Measurements from ENCODE around the gene SPTA1. TPM values are rescaled to one million over a fixed set of nuclear protein-coding genes. Genes with fewer than 3 reads are reported as not detected.

The SPTA1 gene
- total RNA-seq, 2 donors from 2014 or later, result not detected

DNA sequence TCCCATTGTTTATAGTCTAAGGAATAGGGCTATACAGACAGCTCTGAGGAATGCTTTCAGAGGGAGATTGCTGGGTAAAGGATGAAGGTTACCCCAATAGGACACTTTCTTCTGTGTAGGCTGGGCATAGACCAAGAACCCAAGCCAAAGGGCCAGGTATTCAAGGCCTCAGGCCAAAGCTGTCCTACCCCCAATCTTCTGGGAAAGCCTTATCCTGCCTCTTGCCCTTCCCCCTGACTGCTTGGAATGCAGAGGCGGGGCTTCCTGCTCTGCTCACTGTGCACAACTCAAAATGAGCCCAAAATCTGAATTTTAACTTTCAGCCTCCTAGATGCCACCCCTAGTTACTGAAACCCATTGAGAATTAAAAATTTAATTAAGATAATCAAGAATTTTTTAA, 79.2 kb downstream of the SPTA1 start:
- Histone ChIP-seq H3K9ac (ENCODE audit: low read depth in 2 of 2, low read length in 2 of 2) (no peak overlapping the region), H3K9me3 (no peaks in the 10 kb centered on the region), H3K27me3 (no peaks in the 10 kb centered on the region), H3K27ac (no peak overlapping the region), H3K36me3 (no peaks in the 10 kb centered on the region), H3K4me1 (no peaks in the 10 kb centered on the region), H3K4me3 (no peak overlapping the region)
- no peak for DNase-seq
- TF ChIP-seq, protein P1, sequence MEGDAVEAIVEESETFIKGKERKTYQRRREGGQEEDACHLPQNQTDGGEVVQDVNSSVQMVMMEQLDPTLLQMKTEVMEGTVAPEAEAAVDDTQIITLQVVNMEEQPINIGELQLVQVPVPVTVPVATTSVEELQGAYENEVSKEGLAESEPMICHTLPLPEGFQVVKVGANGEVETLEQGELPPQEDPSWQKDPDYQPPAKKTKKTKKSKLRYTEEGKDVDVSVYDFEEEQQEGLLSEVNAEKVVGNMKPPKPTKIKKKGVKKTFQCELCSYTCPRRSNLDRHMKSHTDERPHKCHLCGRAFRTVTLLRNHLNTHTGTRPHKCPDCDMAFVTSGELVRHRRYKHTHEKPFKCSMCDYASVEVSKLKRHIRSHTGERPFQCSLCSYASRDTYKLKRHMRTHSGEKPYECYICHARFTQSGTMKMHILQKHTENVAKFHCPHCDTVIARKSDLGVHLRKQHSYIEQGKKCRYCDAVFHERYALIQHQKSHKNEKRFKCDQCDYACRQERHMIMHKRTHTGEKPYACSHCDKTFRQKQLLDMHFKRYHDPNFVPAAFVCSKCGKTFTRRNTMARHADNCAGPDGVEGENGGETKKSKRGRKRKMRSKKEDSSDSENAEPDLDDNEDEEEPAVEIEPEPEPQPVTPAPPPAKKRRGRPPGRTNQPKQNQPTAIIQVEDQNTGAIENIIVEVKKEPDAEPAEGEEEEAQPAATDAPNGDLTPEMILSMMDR (IDR thresholded peaks at IDR 0.05), result no peak
- intact Hi-C loops (cut with DNase I), result no loop called here

GRCh38 chr1:158604968-158605367, 81.5 kb downstream of the SPTA1 start, which contains the start of gene OR10Z1:
Gene OR10Z1, plus strand, starts transcription at chr1:158605268. Its CDS starts 1,171 bp downstream, at chr1:158606439.
- no peak within 1 kb of the TSS for H3K9ac ChIP-seq (ENCODE audit: low read depth in 2 of 2, low read length in 2 of 2)
- no peaks in the 10 kb centered on the region for H3K27me3 ChIP-seq
- H3K9me3 ChIP-seq, result no peaks in the 10 kb centered on the region
- no peak within 1 kb of the TSS for H3K27ac ChIP-seq
- TF ChIP-seq, protein P1 (IDR thresholded peaks at IDR 0.05), result no peak
- no peak for DNase-seq
- no peaks in the 10 kb centered on the region for H3K4me1 ChIP-seq
- no peak within 1 kb of the TSS for H3K4me3 ChIP-seq
- no peaks in the 10 kb centered on the region for H3K36me3 ChIP-seq
- intact Hi-C loops (cut with DNase I), result no loop called here

DNA sequence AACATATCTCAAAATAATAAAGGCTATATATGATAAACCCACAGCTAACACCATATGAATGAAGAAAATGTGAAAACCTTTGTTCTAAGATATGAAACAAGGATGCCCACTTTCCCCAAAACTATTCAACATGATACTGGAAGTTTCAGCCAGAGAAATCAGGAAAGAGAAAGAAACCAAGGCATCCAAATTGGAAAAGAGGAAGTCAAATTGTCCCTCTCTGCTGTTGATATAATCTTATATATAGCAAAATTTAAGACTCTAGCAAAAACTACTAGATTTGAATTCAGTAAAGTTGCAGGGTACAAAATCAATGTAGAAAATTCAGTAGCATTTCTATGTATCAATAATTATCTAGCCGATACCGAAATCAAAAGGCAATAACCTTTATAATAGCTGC, 85.8 kb downstream of the SPTA1 start:
- H3K27me3 ChIP-seq, result no peaks in the 10 kb centered on the region
- intact Hi-C loops (cut with DNase I), result no loop called here
- no peaks in the 10 kb centered on the region for H3K36me3 ChIP-seq
- no peak for DNase-seq
- H3K9ac ChIP-seq (ENCODE audit: low read depth in 2 of 2, low read length in 2 of 2), result no peak overlapping the region
- no peaks in the 10 kb centered on the region for H3K9me3 ChIP-seq
- no peak overlapping the region for H3K4me3 ChIP-seq
- no peak overlapping the region for H3K27ac ChIP-seq
- H3K4me1 ChIP-seq, result no peaks in the 10 kb centered on the region
- TF ChIP-seq, protein P1 (IDR thresholded peaks at IDR 0.05), result no peak

DNA sequence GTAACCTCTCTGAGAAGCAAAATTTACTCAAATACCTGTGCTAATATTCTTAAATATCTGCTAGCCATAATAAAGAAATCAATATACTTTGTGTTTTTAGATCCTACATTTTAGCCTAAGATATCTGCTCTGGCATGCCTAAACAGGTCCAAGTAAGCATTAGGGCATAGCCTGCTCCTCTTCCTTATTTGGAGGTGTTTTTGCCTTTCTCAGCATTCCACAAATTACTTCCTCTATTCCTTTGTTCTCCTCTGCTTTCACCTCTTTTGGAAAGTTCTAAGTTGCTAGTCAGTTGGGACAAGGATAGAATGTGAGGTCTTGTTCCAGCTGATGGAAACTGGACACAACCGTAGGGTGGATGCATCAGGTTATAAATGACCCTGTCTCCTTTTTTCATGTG, 99.6 kb downstream of the SPTA1 start:
- no peak for DNase-seq
- TF ChIP-seq, protein P1 (IDR thresholded peaks at IDR 0.05), result no peak
- H3K9me3 ChIP-seq, result no peaks in the 10 kb centered on the region
- no peaks in the 10 kb centered on the region for H3K27me3 ChIP-seq
- H3K9ac ChIP-seq (ENCODE audit: low read depth in 2 of 2, low read length in 2 of 2), result no peak overlapping the region
- H3K27ac ChIP-seq, result no peak overlapping the region
- no peaks in the 10 kb centered on the region for H3K36me3 ChIP-seq
- intact Hi-C loops (cut with DNase I), result no loop called here
- no peaks in the 10 kb centered on the region for H3K4me1 ChIP-seq
- H3K4me3 ChIP-seq, result no peak overlapping the region

DNA sequence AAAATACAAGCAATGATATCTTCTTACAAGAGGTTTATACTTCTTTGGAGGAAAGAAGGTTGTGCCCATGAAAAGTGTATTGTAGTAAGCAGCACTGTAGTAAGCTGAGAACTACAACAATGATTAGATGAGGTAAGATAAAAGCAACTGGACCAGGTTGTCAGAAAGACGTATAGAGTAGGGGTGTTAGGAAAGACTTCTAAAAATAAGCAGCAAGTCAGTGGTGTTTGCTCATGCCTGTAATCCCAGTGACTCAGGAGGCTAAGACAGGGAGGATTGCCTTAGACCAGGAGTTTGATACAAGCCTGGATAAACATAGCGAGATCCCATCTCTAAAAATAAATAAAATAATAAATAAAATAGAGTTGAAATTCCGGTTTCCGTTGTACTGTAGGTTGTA, 102.6 kb downstream of the SPTA1 start:
- H3K27me3 ChIP-seq, result no peaks in the 10 kb centered on the region

More for the DNA sequence above, 102.6 kb downstream of the SPTA1 start:
- H3K4me3 ChIP-seq, result no peak overlapping the region
- intact Hi-C loops (cut with DNase I), result no loop called here
- no peaks in the 10 kb centered on the region for H3K4me1 ChIP-seq
- H3K27ac ChIP-seq, result no peak overlapping the region
- H3K9ac ChIP-seq (ENCODE audit: low read depth in 2 of 2, low read length in 2 of 2), result no peak overlapping the region
- no peak for DNase-seq
- TF ChIP-seq, protein P1 (IDR thresholded peaks at IDR 0.05), result no peak
- no peaks in the 10 kb centered on the region for H3K36me3 ChIP-seq
- H3K9me3 ChIP-seq, result no peaks in the 10 kb centered on the region

Measured in colonic mucosa (tissue), 4 donors.